Psoas muscle (tissue), 8 donors: Measurements from ENCODE around the gene TOX4. TPM values are rescaled to one million over a fixed set of nuclear protein-coding genes. Genes with fewer than 3 reads are reported as not detected.

Source experiments
- ATAC-seq, 4 donors: fragments of 200-7000 bp; cut with Tn5 transposase; one replicate each; pipeline ENCODE4 v1.9.1; 2020; ENCODE audit warnings: moderate library complexity in 3 of 4, mild to moderate bottlenecking in 2 of 4
- DNase-seq, 2 donors: peaks; one replicate each; pipeline ENCODE4 v3.0.0-alpha.2; 2020
- H3K27ac ChIP-seq: fragments of 200-600 bp; one replicate; pipeline ENCODE4 v1.8.0; 2022
- H3K27me3 ChIP-seq, 3 donors: fragments of 200-600 bp in 1 of 3; one replicate each; pipeline versions ENCODE4 v1.6.1 to v1.8.0; 2013 to 2022; ENCODE audit warnings: low read length in 2 of 3, mild to moderate bottlenecking in 2 of 3, moderate library complexity in 1 of 3; ENCODE audit not compliant: insufficient read depth in 3 of 3
- H3K36me3 ChIP-seq, 2 donors: fragments of 200-600 bp in 1 of 2; one replicate each; pipeline versions ENCODE4 v1.6.1 to v1.8.0; 2013 to 2022; ENCODE audit warnings: low read depth in 1 of 2, mild to moderate bottlenecking in 1 of 2, moderate library complexity in 1 of 2; ENCODE audit not compliant: insufficient read depth in 1 of 2
- H3K4me1 ChIP-seq: fragments of 200-600 bp; one replicate; pipeline ENCODE4 v1.8.0; 2022
- H3K4me3 ChIP-seq: fragments of 200-600 bp; one replicate; pipeline ENCODE4 v1.8.0; 2022; ENCODE audit warnings: mild to moderate bottlenecking
- H3K9me3 ChIP-seq: fragments of 200-600 bp; one replicate; pipeline ENCODE4 v1.8.0; 2022
- CTCF ChIP-seq: fragments of 200-600 bp; IDR thresholded peaks from one replicate; pipeline ENCODE4 v1.8.0; 2022; ENCODE audit warnings: antibody characterized with exemption
- WGBS, 3 donors: extraction: QIAGEN DNeasy Blood & Tissue Kit; methylation state at CpG; one replicate each; pipeline versions ENCODE4 v1.1.6 to v1.1.7; 2013; 5-methylcytosine and 5-hydroxymethylcytosine counted together
- intact Hi-C, 2 donors: fragments of 100-400 bp; cut with DNase I; formaldehyde crosslinking; loops; one replicate each; pipeline versions ENCODE4 v1.11.0 to v1.14.2; 2022
- polyA plus RNA-seq, 3 donors: library from polyadenylated mRNA; stranded (reverse); fragments of 200-250 nt; gene quantifications; one replicate each; pipeline ENCODE4 v1.2.3, GENCODE V29; 2013
- total RNA-seq, 4 donors: library from RNA; stranded (reverse); fragmentation: NEBNext Ultra II Directional in 2 of 4; extraction: Animal tissue kit (Norgen Biotek cat#: 25700) in 2 of 4; gene quantifications; one replicate each; pipeline versions ENCODE4 v1.2.1 to v1.2.4, GENCODE V29; 2021 to 2023
- donor health status: healthy with polysubstance abuse.
- donor health status: DM: no; HTN: no; CAD: no; lungs with moderate emphysema.
- donor health status: Bipolar disorder and iron deficiency.
- donor health status: healthy.
- donor health status: DM: yes; HTN: yes; CAD: no.
- donor health status: DM: no; HTN: no; CAD: no.
- donor health status: DM: no; HTN: no; CAD: no.
- donor health status: DM: yes; HTN: yes; CAD: no.

TOX4 gene
- total and polyA plus RNA-seq, 7 donors = 37.0 to 146 (median 98.8) TPM

GRCh38 chr14:21476523-21476924, 471 bp upstream of the TOX4 start:
- H3K27ac ChIP-seq = peak overlapping the region; percentile 92
- intact Hi-C loops = loop anchor here (1.0 to 10.0 kb wide), 6 partner anchors 20 to 94 kb away; partner anchors contain the start of genes METTL3 (in 2 of the 2), SUPT16H (in 2 of the 2) and CHD8 (in 1 of the 2)
- H3K27me3 ChIP-seq = no peaks in the 10 kb centered on the region
- TF ChIP-seq CTCF = no peak
- peaks cover 2 to 42% of the 10 kb centered on the region in 2 donors for H3K36me3 ChIP-seq
- WGBS, 3 donors = 1 to 2% (median 1%) methylated on average over 23 to 27 of the region's 27 CpGs
- DNase-seq = peak; percentile 88 to 91
- H3K9me3 ChIP-seq = no peaks in the 10 kb centered on the region
- H3K4me3 ChIP-seq = peak overlapping the region; percentile 93
- H3K4me1 ChIP-seq = peaks cover 15% of the 10 kb centered on the region
- ATAC-seq = peak; percentile 77 to 86 (median 83)

GRCh38 chr14:21486640-21487087, 9.7 kb downstream of the TOX4 start:
- H3K4me1 ChIP-seq = no peaks in the 10 kb centered on the region
- ATAC-seq (no peak), DNase-seq (no peak)
- WGBS, 3 donors = 81 to 88% (median 87%) methylated on average over 1 of the region's 1 CpG
- peaks cover 7 to 68% of the 10 kb centered on the region in 2 donors for H3K36me3 ChIP-seq
- TF ChIP-seq CTCF = no peak
- H3K9me3 ChIP-seq = no peaks in the 10 kb centered on the region
- intact Hi-C loops = no loop called here
- H3K4me3 ChIP-seq = no peak overlapping the region
- H3K27me3 ChIP-seq = no peaks in the 10 kb centered on the region
- no peak overlapping the region for H3K27ac ChIP-seq

GRCh38 chr14:21494902-21495762, 18.1 kb downstream of the TOX4 start:
- Histone ChIP-seq H3K4me1 (no peaks in the 10 kb centered on the region), H3K9me3 (no peaks in the 10 kb centered on the region), H3K4me3 (no peak overlapping the region), H3K27me3 (no peaks in the 10 kb centered on the region), H3K36me3 (peaks cover 24 to 100% of the 10 kb centered on the region in 2 donors), H3K27ac (no peak overlapping the region)
- DNase-seq (no peak), ATAC-seq (no peak)
- intact Hi-C loops = loop anchor here in 1 of 2 donors (5.0 kb wide), 1 partner anchor 62 kb away; no protein-coding TSS in a partner anchor
- no peak for TF ChIP-seq CTCF
- WGBS, 3 donors = 59 to 94% (median 81%) methylated on average over 2 of the region's 2 CpGs

- no peaks in the 10 kb centered on the region for H3K27me3 ChIP-seq
- peak in 2 of 4 donors; percentile 39 to 53 for ATAC-seq
- H3K4me3 ChIP-seq = no peak overlapping the region
- WGBS, 3 donors = 78 to 87% (median 86%) methylated on average over 2 of the region's 2 CpGs
- no peak for DNase-seq
- TF ChIP-seq CTCF = no peak
- no peak overlapping the region for H3K27ac ChIP-seq
- H3K4me1 ChIP-seq = no peaks in the 10 kb centered on the region
- no peaks in the 10 kb centered on the region for H3K9me3 ChIP-seq
- H3K36me3 ChIP-seq = peaks cover 28 to 100% of the 10 kb centered on the region in 2 donors
- intact Hi-C loops = loop anchor here in 1 of 2 donors (5.0 kb wide), 1 partner anchor 61 kb away; no protein-coding TSS in a partner anchor
Observed at GRCh38 chr14:21496453-21496852, 19.5 kb downstream of the TOX4 start.
